Kidney tubule cell (primary cell): ENCODE measurements around the gene CREB3L2.

Source experiments
- DNase-seq: peaks from one replicate; pipeline ENCODE4 v3.0.0-alpha.2; 2018; ENCODE audit warnings: low spot score

CREB3L2 gene

DNA sequence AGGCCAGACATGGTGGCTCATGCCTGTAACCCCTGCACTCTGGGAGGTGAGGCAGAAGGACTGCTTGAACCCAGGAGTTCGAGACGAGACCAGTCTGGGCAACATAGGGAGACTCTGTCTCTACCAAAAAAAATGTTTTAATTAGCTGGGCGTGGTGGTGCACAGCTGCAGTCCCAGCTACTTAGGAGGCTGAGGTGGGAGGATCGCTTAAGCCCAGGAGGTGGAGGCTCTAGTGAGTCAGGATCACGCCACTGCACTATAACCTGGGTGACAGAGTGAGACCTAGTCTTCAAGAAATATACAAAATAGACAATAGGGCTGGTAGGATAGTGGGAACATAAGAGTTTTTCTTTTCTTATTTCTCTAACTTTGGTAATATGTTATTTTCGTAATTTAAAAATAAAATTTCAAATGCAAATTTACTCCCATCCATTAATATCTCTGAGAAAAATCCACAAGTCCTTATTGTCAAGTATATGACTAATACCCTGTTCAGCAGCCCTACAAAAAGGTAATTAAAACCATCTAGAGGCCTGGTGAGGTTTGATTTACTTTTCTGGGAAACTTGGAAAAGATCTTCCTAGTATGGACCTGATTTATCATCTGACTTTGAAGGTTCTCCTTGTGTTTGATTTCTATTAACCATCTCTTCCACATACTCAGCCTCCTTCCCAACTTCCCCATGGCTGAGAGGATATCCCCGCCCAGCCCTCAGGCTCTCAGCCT lies 50.0 kb downstream of the CREB3L2 start:
- no peak for DNase-seq

- DNase-seq: no peak
Observed at GRCh38 chr7:137950967-137951366, 50.9 kb downstream of the CREB3L2 start.

GRCh38 chr7:137950263-137950621 lies 51.6 kb downstream of the CREB3L2 start:
- DNase-seq: no peak

DNA sequence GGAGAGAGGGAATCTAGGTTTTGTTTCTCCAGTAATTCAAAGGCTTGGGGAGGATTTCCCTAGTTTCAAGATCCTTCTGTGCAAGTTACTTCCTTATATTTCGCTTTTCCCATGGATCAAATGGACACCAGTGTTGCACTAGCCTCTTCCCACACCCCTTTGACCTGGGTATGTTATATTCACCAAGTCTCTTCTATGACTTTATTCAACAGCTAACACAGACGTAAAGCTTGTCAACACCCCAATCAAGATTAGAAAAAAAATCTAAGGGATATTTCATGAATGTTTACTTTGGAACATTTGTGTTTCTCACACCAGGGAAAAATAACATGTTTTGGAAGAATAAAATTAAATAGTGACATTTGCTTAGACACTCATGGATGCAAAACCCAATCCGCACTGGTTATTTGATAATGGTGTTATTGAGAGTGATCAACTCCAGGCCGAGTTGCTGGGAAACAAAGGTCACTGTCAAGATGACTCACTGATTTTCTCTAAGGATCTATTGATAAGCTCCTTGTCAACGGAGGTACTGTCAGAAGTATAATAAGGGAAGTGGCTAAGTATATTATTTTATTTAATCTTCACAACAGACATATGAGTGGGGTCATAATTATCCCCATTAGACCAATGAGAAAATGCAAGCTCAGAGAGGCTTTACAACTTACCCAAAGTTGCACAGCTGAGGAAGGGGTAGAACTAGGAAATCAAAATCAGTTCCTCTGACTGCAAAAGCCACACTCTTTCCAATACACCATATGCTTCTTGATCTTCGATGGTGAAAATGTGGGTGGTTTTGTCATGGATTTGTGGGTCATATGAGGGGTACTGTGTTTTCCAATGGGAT lies 52.2 kb downstream of the CREB3L2 start:
- DNase-seq: no peak

GRCh38 chr7:137948845-137949330 lies 53.0 kb downstream of the CREB3L2 start:
- no peak for DNase-seq

GRCh38 chr7:137948083-137948844 lies 53.6 kb downstream of the CREB3L2 start:
- DNase-seq: no peak

GRCh38 chr7:137947046-137947445 lies 54.8 kb downstream of the CREB3L2 start:
- no peak for DNase-seq

DNA sequence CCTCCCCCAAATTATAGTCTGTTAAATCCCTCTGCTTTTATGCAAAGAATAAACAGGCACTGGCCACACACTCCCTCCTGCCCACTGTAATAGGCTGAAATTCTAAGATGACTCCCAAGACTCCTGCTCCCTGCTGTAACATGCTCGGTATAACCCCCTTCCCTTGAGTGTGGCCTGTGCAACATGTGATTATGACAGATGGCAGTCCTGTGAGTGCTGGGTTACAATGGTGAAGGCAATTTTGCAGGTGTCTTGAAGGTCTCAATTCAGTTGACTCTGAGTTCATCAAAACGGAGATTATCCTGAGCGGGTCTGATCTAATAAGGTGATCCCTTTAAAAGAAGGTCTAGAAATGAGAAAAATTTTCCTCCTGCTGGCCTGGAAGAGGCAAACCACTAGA lies 55.9 kb downstream of the CREB3L2 start:
- no peak for DNase-seq

- DNase-seq: no peak
Observed at GRCh38 chr7:137944168-137944567, 57.7 kb downstream of the CREB3L2 start.

- no peak for DNase-seq
Observed at GRCh38 chr7:137943132-137943551, 58.7 kb downstream of the CREB3L2 start.

- DNase-seq: no peak
Observed at GRCh38 chr7:137942484-137943115, 59.3 kb downstream of the CREB3L2 start.

GRCh38 chr7:137940656-137941518 lies 61.0 kb downstream of the CREB3L2 start:
- DNase-seq: no peak

DNA sequence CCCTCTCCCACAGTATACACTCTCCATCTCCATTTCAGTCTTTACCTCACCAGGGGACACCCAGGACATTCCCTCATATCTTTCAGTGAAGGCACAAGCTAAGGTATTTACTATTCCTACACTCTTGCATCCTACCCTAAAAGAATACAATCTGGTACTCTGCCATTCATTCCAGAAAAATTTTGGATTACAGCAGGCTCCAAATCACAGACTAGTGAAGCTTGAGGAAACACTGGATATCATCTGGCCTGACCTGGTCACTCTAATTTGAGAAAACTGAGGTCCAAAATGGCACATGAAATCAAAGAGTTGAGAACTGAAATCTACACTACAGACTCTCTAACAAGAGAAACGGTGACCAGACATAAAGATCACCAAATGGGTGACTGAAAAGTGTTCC lies 61.7 kb downstream of the CREB3L2 start:
- no peak for DNase-seq

DNA sequence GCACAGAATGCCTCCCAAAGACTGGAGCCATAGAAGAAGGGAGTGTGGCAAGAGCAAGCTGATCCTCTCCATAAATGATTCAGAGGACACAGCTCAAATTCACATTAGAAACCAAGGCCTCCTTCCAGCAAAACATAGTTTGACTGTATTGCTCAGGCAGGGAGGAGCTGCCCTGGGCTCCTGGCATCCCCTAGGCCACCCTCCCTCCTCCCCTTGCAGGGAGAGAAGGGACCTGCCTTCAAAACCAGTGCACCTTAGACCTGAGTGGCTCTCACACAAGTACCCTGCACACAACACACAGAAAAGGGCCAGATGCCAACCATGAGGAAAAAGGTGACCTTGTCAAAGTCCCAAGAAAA lies 64.7 kb downstream of the CREB3L2 start:
- DNase-seq: peak; percentile 34

GRCh38 chr7:137936509-137937201 lies 65.2 kb downstream of the CREB3L2 start:
- no peak for DNase-seq

DNA sequence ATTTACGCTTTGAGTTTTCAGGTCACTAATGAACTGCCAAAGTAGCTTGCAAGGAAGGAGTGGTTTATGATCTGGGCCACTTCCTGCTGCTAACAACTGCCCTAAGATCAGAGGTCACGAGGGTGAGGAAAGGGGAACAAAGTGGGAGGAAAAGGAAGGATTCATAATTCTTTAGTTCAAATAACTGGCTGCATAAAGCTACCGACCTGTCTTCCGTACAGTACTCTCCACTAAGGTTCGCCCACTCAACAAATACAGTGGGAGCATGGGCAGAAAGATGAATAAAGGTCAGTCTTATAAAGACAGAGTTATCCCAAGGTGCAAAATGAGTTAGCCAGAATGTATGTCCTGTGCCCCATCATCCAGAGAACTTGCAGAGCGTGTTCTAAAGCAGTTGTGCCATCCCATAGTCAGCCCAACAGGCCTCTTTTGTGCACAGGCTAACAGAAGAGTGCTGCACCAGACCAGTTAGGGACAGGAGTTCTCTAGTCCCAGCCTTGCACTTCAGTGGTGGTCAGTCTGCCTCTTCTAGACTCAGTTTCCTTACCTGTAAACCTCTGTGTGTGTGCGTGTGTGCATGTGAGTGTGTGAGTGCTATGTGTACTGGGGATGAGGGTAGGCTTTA lies 65.9 kb downstream of the CREB3L2 start:
- DNase-seq: no peak

GRCh38 chr7:137934941-137935883 lies 66.7 kb downstream of the CREB3L2 start:
- DNase-seq: no peak

- DNase-seq: no peak
Observed at GRCh38 chr7:137934176-137934826, 67.6 kb downstream of the CREB3L2 start.
